NCI-H345 (cell line): Measurements from ENCODE around the gene TUBB1.
"Not testable (repeated sequence)": the region's sequence is repeated elsewhere in the genome, so short reads cannot be mapped to it uniquely, and the experiment has no call there.

Experiments
- DNase-seq: peaks from one replicate; lab custom pipeline; 2025; lab: John Stamatoyannopoulos, UW

The TUBB1 gene

GRCh38 chr20:59019217-59019616 lies at the start of gene TUBB1:
Gene TUBB1, plus strand, starts transcription at chr20:59019429. Its CDS starts 94 bp downstream, at chr20:59019523.
- no peak for DNase-seq

- DNase-seq: no peak
Measured at GRCh38 chr20:58969439-58969838, 49.8 kb upstream of the TUBB1 start.

DNA sequence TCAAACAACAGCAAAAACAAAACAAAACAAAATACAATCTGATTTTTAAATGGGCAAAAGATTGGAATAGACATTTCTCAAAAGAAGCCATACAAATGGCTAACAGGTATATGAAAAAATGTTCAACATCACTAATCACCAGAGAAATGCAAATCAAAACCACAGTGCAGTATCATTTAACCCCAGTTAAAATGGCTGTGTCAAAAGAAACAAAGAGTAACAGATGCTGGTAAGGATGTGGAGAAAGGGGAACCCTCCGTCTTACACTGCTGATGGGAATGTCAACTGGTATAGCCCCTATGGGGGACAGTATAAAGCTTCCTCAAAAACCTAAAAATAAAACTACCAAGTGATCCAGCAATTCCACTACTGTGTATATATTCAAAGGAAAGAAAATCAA lies 49.1 kb upstream of the TUBB1 start:
- DNase-seq: no peak

- no peak for DNase-seq
Measured at GRCh38 chr20:58971429-58971828, 47.8 kb upstream of the TUBB1 start.

DNA sequence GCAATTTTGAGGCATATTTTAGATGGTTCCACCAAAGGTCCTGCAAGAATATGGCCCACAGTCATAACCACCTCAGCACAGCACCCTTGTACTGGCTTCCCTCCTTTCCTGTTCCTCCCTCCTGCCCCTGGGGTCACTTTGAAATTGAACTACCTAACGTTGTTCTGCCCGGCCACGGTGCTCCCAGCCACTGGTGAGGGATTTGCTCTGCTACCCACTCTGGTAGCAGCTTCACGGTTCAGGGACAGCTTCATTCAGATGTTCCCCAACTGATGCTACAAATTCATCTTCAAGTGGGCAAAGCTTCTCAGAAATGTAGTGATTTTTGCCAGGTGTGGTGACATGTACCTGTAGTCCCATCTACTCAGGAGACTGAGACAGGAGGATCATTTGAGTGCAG lies 46.0 kb upstream of the TUBB1 start:
- no peak for DNase-seq

DNA sequence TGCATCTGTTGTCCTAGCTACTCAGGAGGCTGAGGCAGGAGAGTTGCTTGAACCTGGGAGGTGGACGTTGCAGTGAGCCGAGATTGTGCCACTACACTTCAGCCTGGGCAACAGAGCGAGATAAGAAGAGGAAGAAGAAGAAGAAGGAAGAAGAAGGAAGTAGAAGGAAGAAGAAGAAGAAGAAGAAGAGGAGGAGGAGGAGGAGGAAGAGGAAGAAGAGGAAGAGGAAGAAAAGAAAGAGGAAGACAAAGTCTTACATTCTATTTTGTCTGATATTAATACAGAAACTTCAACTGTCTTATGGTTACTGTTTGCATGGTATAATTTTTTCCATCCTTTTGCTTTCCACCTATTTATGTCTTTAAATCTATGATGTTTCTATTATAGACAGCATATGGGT lies 45.4 kb upstream of the TUBB1 start:
- DNase-seq: no peak

DNA sequence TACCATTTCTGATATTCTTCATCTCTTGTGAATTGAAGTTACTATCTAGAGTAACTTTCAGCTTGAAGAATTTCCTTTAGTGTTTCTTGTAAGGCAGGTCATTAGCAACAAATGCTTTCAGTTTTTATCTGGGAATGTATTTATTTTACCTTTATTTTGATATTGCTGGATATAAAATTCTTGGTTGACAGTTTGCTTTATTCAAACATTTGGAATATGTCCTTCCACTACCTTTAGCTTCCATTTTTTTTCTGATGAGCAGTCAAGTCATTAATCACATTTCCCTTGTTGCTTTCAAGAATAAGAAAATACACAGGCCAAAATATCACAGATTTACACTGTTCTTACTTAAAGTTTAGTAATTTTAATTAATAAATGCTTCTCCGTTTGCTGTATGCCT lies 43.9 kb upstream of the TUBB1 start:
- DNase-seq: no peak

GRCh38 chr20:58976061-58976730 lies 43.0 kb upstream of the TUBB1 start:
- DNase-seq: no peak

GRCh38 chr20:58978351-58979190 lies 40.7 kb upstream of the TUBB1 start:
- no peak for DNase-seq

DNA sequence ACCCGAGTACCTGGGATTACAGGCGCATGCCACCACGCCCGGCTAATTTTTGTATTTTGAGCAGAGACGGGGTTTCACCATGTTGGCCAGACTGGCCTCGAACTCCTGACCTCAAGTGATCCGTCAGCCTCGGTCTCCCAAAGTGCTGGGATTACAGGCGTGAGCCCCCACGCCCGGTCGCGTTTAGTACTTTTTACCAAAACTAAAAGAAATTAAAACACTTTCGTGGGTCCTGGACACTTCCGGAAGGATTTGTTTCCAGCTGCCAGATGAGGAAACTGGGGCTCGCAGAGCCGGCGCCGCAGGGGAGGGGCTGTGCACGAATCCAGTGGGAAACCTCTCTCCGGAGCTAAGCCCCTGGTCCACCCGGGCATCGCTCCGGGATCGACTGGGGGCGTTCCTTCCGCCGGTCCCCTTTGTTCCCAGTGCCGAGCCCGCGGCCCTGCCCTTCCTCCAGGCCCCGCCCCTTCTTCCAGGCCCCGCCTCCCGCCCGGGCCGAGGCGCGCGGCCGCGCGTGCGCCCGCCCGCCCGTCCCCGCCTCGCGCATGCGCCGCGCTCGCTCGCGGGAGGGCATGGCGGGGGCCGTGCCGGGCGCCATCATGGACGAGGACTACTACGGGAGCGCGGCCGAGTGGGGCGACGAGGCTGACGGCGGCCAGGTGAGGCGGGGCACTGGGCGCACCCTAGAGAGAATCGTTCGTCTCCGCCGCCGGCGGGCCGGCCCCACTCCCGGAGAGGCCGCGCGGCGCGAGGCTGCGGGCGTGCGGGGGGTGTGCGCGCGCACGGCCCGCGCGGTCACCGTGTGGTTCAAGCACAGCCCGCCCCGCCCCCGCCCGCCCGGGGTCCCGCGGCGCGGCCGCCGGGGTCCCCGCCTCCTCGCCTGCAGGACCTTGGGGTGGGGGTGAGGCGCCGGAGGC lies 38.3 kb upstream of the TUBB1 start, which contains the start of gene NELFCD:
TSS of gene NELFCD (plus strand) at position 546 of the 917 bp plus-strand sequence. CDS start at position 600, 54 bp downstream.
- peak; percentile 94 for DNase-seq

GRCh38 chr20:58981628-58982364 lies 37.4 kb upstream of the TUBB1 start:
- DNase-seq: peak; percentile 20

DNA sequence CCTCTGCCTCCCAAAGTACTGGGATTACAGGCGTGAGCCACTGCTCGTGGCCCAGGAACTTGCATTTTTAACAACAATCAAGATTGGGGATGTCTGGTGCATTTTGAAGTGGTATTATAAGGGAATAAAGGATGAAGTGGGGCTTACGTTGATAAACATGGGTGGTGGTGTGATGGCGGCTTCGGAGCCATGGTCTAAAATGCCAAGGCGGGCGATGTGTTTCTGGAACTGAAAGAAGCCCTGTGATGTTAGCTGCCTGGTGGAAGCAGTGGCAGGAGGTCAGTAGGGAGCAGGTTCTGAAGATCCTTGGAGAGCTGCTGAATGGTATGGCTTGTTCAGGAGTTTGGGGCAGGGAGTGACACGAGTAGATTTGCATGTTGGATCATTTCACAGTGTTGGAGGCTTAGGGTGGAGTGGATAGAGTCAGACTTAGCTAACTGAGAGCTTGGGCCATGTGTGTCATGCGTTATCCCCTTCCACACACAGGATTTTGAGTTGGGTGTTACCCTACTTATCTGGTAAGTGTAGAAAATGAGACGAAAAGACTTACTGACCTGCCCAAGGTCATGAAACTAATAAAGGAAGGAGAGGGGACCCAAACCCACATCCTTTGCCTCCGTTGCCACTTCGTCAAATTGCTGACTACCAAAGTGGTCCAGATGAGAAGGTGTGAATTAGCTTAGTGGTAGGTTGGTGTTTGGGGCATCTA lies 36.7 kb upstream of the TUBB1 start:
- no peak for DNase-seq

DNA sequence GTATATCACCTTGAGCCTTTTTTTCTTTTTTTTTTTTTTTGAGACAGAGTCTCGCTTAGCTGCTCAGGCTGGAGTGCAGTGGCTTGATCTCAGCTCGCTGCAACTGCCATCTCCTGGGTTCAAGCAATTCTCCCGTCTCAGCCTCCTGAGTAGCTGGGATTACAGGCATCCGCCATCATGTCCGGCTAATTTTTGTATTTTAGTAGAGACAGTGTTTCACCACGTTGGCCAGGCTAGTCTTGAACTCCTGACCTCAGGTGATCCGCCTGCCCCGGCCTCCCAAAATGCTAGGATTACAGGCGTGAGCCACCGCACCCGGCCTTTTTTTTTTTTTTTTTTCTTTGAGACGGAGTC lies 36.1 kb upstream of the TUBB1 start:
- not testable (repeated sequence) for DNase-seq

GRCh38 chr20:58984691-58985090 lies 34.5 kb upstream of the TUBB1 start:
- DNase-seq: no peak

DNA sequence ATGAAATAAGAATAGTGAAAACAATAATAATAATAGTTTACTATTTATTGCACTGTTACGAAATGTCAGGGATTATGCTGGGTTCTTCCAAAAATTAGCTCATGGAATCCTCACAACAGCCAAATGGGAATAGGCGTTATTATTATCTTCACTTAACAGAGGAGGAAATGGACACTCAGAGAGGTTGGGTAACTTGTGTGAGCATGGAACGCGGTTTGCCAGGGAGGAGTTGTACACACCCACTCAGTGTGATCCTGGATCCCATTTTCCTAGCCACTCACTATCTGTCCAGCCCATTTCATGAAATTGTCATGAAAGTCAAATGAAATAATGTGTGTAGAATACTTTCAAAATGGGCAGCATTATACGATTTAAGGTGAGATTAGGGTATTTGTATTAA lies 33.6 kb upstream of the TUBB1 start:
- DNase-seq: no peak

- no peak for DNase-seq
Measured at GRCh38 chr20:58986286-58986967, 32.8 kb upstream of the TUBB1 start.

DNA sequence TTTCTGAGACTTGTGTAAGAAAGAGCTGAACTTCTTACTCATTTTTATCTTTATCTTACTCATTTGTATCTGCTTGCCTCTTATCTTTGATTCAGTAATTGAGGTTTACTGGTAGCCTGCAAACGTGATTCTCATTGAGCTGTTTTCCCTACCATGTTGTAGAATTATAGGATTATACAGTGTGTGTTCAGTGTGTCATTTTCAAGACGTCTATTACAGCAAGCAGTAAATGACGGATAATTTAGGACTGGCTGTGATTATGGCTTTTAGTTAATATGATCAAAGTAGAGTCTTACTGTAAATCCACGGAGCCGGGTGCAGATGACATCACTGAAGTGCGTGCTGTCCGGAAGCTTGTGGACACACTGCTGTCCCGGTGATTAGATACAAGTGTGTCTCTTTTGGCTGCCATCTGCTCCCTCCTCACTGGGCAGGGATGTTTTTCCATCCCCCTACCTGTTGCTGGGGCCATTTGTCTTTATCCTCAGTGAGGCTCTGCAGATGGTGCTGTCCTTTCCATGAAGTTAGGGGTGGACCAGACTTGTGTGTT lies 32.2 kb upstream of the TUBB1 start:
- no peak for DNase-seq

DNA sequence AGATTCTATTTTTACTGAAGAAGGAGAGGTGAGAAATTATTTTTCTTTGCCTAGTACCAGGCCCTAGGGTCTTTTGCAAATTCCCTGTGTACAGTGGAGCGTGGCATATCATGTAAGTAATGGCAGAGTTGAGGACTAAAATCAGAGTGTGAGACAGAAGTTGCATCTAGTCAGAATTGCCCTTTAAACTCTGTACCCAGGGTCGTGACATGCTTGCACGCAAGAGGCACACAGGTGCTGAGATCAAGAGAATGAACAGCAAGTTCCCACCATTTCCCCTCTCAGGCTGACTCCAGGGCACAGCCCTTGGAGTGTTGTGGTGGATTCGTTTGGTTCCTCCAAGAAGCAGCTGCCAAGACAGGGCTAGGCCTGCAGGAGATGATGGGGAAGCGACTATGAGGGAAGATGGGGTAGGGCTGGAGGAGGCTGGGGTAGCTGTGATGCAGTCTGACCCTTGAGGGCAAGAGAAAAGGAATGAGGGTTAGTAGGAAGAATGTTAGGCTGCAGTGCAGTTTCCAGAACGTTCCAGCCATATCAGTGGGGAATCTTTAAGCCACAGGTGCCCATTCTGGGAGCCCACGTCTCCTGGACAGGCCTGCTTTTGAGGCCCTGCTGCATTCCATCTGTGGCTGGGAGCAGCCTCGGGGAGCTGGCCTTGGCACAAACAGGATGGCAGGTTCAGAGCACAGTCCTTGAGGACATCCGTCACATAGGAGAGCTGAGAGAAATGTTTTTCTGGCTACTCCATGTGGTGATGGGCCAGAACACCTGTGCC lies 31.3 kb upstream of the TUBB1 start:
- no peak for DNase-seq

DNA sequence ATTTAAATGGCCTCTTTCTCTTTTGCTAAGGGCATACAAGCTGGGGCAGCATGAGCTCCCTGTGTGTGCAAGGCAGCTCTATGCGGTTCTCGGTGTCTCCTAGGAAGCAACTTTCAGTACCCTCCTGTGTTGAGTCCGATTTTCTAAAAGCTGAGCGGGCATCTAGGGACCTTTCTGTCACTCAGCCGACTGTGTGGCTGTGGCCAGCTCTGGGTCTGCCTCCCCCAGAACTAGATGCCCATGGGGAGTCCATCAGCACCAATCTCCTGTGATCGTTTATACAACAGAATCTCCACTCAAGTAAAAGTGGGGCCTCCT lies 30.7 kb upstream of the TUBB1 start:
- DNase-seq: no peak

DNA sequence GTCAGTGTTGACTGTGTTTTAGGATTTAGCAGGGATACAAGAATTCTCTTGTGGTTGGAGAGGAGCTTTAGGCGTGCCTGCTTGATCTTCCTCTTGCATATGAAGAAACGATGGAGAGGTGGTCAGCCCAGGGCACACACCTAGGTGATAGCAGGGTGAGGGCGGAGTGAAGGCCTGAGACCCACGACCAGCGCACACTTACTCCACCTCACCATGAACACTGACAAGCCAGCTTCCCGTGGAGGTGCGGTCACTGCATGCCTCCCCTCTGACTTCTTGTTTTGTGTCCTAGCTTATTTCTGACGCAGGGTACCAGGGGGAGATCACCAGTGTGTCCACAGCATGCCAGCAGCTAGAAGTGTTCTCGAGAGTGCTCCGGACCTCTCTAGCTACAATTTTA lies 30.0 kb upstream of the TUBB1 start:
- DNase-seq: no peak
